SKM-1 (cell line): ENCODE data around the gene BRSK1.

Source experiments
- DNase-seq: peaks from one replicate; lab custom pipeline; 2025; ENCODE audit not compliant: unreplicated experiment; lab: John Stamatoyannopoulos, UW

Gene BRSK1

GRCh38 chr19:55273978-55274707, 9.7 kb upstream of the BRSK1 start:
- no peak for DNase-seq

- DNase-seq = no peak
These were observed 7.7 kb upstream of the BRSK1 start for GRCh38 chr19:55275851-55276719.

GRCh38 chr19:55276720-55277430, 6.9 kb upstream of the BRSK1 start:
- no peak for DNase-seq

- DNase-seq = no peak
These were observed 6.3 kb upstream of the BRSK1 start for GRCh38 chr19:55277494-55277893.

GRCh38 chr19:55278391-55279135, 5.2 kb upstream of the BRSK1 start:
- no peak for DNase-seq

- DNase-seq = no peak
These were observed 4.5 kb upstream of the BRSK1 start for GRCh38 chr19:55279340-55279739.

- peak; percentile 62 for DNase-seq
These were observed 3.8 kb upstream of the BRSK1 start, which contains the start of gene HSPBP1 for GRCh38 chr19:55279770-55280643. TSS of gene HSPBP1 (minus strand) at chr19:55280110. CDS start at chr19:55279608, 502 bp downstream.

- DNase-seq = no peak
These were observed 735 bp downstream of the BRSK1 start for GRCh38 chr19:55284405-55285058.

GRCh38 chr19:55285229-55285890, 1.6 kb downstream of the BRSK1 start:
- no peak for DNase-seq

GRCh38 chr19:55287361-55288079, 3.7 kb downstream of the BRSK1 start:
- no peak for DNase-seq

GRCh38 chr19:55289117-55289796, 5.5 kb downstream of the BRSK1 start:
- no peak for DNase-seq

GRCh38 chr19:55297267-55297666, 13.5 kb downstream of the BRSK1 start:
- DNase-seq = no peak

- DNase-seq = no peak
These were observed 16.2 kb downstream of the BRSK1 start for GRCh38 chr19:55299991-55300390.

- DNase-seq = no peak
These were observed 17.2 kb downstream of the BRSK1 start for GRCh38 chr19:55300886-55301458.

GRCh38 chr19:55301459-55302317, 17.9 kb downstream of the BRSK1 start:
- peak; percentile 20 for DNase-seq

GRCh38 chr19:55302318-55302703, 18.5 kb downstream of the BRSK1 start:
- DNase-seq = no peak
